GM03348 (cell line): ENCODE results near the gene COL26A1.
A peak's percentile ranks its signal among the peaks of the same experiment; 100 is the strongest.
"Not testable (repeated sequence)": the region's sequence is repeated elsewhere in the genome, so short reads cannot be mapped to it uniquely, and the experiment has no call there.

ENCODE experiments used
- DNase-seq: peaks from one replicate; pipeline ENCODE4 v3.0.0; 2012; ENCODE audit warnings: low spot score

The COL26A1 gene

GRCh38 chr7:101598422-101598985 is 235.8 kb downstream of the COL26A1 start:
- no peak for DNase-seq

- DNase-seq, result no peak
Observed at GRCh38 chr7:101598986-101599771, 236.5 kb downstream of the COL26A1 start.

GRCh38 chr7:101599787-101600186 is 237.1 kb downstream of the COL26A1 start:
- no peak for DNase-seq

- no peak for DNase-seq
Observed at GRCh38 chr7:101602082-101602481, 239.4 kb downstream of the COL26A1 start.

GRCh38 chr7:101602484-101603241 is 240.0 kb downstream of the COL26A1 start:
- peak; percentile 89 for DNase-seq

- DNase-seq, result no peak
Observed at GRCh38 chr7:101604331-101604933, 241.8 kb downstream of the COL26A1 start.

- not testable (repeated sequence) for DNase-seq
Observed at GRCh38 chr7:101604934-101605332, 242.3 kb downstream of the COL26A1 start.

GRCh38 chr7:101605611-101606497 is 243.2 kb downstream of the COL26A1 start:
- no peak for DNase-seq

GRCh38 chr7:101606498-101606923 is 243.8 kb downstream of the COL26A1 start:
- no peak for DNase-seq
